ENCODE results near the gene MSI2.

MSI2 gene

DNA sequence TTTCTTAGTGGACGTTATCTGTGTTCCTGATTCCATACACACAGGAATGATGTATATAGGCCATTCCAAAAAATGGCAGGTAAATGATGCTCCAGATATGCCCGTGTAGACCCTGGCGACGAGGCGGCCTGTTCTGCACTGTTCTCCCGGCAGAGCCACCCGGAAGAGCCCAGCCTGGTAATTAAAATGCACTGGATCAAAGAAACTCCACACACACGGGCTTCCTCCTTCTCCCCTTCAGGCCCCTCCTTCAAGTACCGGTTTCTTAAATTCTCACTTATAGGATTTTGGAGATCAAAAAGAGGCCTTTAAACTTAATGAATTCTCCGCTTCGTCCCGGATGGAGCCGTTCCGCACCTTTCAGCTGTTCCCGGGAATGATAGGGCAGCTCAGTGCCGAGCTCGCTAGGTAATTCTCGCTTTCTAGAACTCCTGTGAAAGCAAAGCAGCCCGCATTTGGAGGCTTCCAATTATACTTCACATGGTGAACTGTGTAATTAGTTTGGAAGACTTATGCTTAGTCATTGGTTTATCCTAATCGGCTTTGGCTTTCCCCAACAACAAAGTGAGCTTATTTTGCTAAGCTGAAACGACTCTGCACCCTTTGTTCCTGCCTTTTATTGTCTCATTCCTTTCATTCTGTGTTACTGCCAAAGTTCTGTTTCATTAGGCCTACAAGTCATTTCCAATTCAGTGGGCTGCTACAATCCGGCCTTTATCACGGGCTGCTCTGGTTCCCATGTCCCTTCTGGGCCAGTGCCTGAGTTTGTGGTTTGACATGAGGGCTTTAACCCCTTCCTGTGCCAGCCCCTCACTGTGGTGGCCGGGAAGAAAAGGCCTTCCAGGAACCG is 150.0 kb downstream of the MSI2 start:
- no peak for FAIRE-seq
- no peak for DNase-seq (ENCODE audit: insufficient read length)
- TF ChIP-seq POLR2A (IDR thresholded peaks at IDR 0.05; ENCODE audit: low read depth, low read length) (no peak), POLR2AphosphoS5 (IDR thresholded peaks at IDR 0.05; ENCODE audit: low read depth, low read length) (no peak), TAF1 (IDR thresholded peaks at IDR 0.05; ENCODE audit: borderline replicate concordance, low read depth, low read length) (no peak)

DNA sequence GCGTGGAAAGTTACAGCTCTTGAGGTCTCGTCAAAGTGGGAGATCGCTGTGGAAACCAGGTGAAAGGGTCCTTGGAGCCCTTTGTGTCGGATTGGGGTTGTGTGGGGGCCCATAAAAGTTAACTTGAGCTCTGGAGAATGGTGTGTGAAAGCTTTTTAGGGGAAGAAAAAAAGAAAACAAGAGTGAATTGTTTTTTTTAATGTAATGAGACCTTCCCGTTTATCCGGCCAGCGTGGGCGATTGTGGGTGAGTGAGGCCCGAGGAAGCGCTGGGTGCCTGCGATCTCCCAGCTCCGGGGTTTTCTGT is 150.6 kb downstream of the MSI2 start:
- no peak for TF ChIP-seq POLR2AphosphoS5 (IDR thresholded peaks at IDR 0.05; ENCODE audit: low read depth, low read length)
- TF ChIP-seq POLR2A (IDR thresholded peaks at IDR 0.05; ENCODE audit: low read depth, low read length), result no peak
- no peak for TF ChIP-seq TAF1 (IDR thresholded peaks at IDR 0.05; ENCODE audit: borderline replicate concordance, low read depth, low read length)
- DNase-seq (ENCODE audit: insufficient read length), result no peak
- FAIRE-seq, result no peak

DNA sequence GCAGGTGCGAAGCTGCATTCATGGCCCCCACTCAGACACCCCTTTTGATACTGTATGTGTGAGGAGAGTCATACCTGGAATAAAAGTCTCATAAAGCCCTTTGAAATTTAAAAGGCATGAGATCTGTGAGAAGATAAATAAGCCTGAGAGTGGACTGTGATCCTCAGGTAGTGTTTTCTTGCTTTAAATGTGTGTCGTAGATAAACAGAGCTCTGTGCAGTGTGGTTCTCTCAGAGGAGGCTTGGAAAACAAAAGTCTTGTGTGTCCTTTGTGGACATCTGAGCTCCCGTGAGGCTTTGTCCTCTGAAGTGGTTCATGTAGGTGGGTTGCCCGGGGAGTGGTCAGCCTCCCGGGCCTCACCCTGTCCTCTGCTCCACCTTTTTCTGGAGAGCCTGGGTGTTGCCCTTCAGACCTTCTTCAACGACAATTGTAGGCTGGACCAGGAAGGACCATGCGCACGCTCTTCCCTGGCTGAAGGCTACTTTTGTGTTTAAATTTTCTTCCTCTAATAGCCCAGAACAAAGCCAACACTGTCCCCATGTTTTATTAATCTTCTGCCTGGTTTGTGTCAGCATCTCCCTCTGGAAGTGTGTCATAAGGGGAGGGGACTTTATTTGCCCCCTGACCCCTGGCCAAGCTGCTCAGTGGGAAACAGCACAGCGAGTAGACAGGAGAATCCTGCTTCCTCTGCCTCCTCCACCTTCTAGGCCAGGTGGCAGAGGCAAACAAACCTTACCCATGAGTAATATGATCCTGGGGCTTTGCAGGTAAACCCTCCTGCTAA is 151.2 kb downstream of the MSI2 start:
- DNase-seq (ENCODE audit: insufficient read length) (no peak), FAIRE-seq (no peak)
- TF ChIP-seq POLR2A (IDR thresholded peaks at IDR 0.05; ENCODE audit: low read depth, low read length) (no peak), POLR2AphosphoS5 (IDR thresholded peaks at IDR 0.05; ENCODE audit: low read depth, low read length) (no peak), TAF1 (IDR thresholded peaks at IDR 0.05; ENCODE audit: borderline replicate concordance, low read depth, low read length) (no peak)

DNA sequence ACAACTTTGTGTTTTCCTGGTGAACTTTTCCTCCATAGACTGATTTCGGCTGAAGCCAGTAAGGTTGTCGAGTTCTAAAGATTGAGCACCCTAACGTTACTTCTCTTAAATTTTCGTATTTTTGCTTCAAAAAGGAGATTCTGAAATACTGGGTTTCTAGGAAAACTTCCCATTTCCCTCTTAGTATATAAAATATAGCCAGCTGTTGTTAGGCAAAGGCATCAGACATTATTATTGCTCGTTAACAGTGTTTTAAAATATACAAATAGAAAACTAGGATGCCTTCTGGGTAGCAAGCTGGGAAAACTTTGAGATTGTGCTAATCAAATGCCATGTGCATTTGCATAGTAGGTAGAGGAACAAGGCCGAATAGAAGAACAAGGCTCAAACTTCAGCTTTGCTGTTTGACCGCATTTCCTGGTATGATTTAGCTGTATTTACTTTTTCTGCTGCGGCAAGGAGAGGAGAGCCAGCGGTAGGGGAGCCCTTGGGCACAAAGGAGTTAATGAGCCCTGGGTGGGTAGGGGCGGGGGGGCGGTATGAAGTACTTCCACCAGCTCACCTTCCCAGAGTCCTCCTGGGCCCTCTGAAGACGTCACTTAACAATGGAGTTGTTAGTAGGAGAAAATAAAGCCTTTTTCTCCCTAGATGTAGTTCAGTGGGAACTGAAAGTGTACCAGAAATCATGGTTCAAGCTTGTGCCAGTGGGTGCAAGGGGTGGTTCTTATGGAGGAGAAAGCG is 151.9 kb downstream of the MSI2 start:
- no peak for TF ChIP-seq TAF1 (IDR thresholded peaks at IDR 0.05; ENCODE audit: borderline replicate concordance, low read depth, low read length)
- TF ChIP-seq POLR2AphosphoS5 (IDR thresholded peaks at IDR 0.05; ENCODE audit: low read depth, low read length), result no peak
- no peak for TF ChIP-seq POLR2A (IDR thresholded peaks at IDR 0.05; ENCODE audit: low read depth, low read length)
- DNase-seq (ENCODE audit: insufficient read length) (peak; percentile 27), FAIRE-seq (no peak)

DNA sequence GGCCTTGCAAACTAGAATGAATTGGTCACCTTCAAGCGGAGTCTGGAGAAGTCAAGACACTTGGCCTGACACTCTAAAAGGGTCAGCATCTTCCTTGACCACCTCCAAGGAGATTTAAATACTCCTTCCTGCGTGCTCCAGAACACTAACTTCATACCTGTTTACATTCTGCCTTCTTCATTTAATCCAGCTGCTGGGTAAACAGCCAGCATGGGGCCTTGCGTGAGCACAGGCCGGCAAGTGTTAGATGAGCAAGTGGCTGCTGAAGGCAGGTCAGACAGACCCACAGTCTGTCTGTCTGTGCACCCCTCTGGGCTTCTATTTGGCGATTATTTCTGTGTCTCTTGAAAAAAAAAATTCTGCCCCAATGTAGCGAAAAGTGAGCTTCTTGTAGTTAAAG is 153.8 kb downstream of the MSI2 start:
- TF ChIP-seq TAF1 (IDR thresholded peaks at IDR 0.05; ENCODE audit: borderline replicate concordance, low read depth, low read length) (no peak), POLR2A (IDR thresholded peaks at IDR 0.05; ENCODE audit: low read depth, low read length) (no peak), POLR2AphosphoS5 (IDR thresholded peaks at IDR 0.05; ENCODE audit: low read depth, low read length) (no peak)
- DNase-seq (ENCODE audit: insufficient read length), result no peak
- FAIRE-seq, result no peak

DNA sequence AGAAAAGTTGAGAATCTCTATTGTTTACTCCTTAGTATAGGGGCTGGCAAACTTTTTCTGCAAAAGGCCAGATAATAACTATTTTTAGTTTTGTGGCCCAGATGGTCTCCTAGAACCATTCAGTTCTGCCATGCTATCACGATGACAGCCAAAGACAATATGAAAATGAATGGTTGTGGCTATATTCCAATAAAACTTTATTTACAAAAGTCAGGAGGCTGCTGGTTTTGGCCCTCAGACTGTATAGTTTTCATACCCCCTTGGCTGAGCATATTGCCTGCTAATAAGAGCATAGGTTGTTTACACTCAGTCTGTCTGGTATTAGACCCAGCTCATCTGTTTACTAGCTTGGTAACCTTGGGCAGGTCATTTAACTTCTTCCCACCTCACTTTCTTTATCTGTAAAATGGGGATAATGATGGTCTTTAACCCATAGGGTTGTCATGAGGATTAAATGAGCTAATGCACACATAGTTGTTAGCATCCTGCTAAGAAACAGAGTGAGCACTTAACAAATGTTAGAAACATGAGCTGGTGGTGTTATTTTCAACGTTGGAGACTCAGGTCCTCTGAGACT is 156.3 kb downstream of the MSI2 start:
- DNase-seq (ENCODE audit: insufficient read length) (no peak), FAIRE-seq (no peak)
- TF ChIP-seq POLR2AphosphoS5 (IDR thresholded peaks at IDR 0.05; ENCODE audit: low read depth, low read length), result no peak
- no peak for TF ChIP-seq POLR2A (IDR thresholded peaks at IDR 0.05; ENCODE audit: low read depth, low read length)
- no peak for TF ChIP-seq TAF1 (IDR thresholded peaks at IDR 0.05; ENCODE audit: borderline replicate concordance, low read depth, low read length)

GRCh38 chr17:57413848-57414651 is 157.7 kb downstream of the MSI2 start:
- TF ChIP-seq POLR2A (IDR thresholded peaks at IDR 0.05; ENCODE audit: low read depth, low read length) (no peak), POLR2AphosphoS5 (IDR thresholded peaks at IDR 0.05; ENCODE audit: low read depth, low read length) (no peak), TAF1 (IDR thresholded peaks at IDR 0.05; ENCODE audit: borderline replicate concordance, low read depth, low read length) (no peak)
- DNase-seq (ENCODE audit: insufficient read length) (no peak), FAIRE-seq (no peak)

DNA sequence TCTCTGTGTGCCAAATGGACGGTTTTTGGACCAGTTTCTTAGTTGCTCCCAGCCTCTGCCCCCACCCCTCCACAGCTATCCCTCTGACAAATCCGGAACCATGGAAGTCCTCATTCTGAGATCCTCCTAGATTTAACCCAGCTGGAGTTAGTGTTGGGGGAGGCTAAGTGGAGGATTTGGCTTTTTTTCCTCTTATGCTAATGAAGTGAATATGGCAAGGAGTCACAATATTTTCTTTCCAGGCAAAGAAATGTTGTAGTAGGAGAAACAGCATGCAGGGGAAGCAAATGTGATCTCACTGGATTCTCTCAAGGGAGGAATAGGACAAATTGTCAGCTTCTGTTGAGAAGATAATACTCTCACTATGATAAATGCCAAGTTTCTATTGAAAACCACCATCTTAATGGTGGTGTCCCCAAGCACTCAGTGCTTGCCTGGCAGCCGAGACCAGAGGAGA is 159.5 kb downstream of the MSI2 start:
- DNase-seq (ENCODE audit: insufficient read length) (no peak), FAIRE-seq (no peak)
- TF ChIP-seq TAF1 (IDR thresholded peaks at IDR 0.05; ENCODE audit: borderline replicate concordance, low read depth, low read length), result no peak
- TF ChIP-seq POLR2A (IDR thresholded peaks at IDR 0.05; ENCODE audit: low read depth, low read length), result no peak
- TF ChIP-seq POLR2AphosphoS5 (IDR thresholded peaks at IDR 0.05; ENCODE audit: low read depth, low read length), result no peak

GRCh38 chr17:57416369-57416768 is 160.0 kb downstream of the MSI2 start:
- DNase-seq (ENCODE audit: insufficient read length), result no peak
- FAIRE-seq, result no peak
- no peak for TF ChIP-seq POLR2A (IDR thresholded peaks at IDR 0.05; ENCODE audit: low read depth, low read length)
- TF ChIP-seq POLR2AphosphoS5 (IDR thresholded peaks at IDR 0.05; ENCODE audit: low read depth, low read length), result no peak
- TF ChIP-seq TAF1 (IDR thresholded peaks at IDR 0.05; ENCODE audit: borderline replicate concordance, low read depth, low read length), result no peak

- FAIRE-seq (no peak), DNase-seq (ENCODE audit: insufficient read length) (no peak)
- TF ChIP-seq POLR2A (IDR thresholded peaks at IDR 0.05; ENCODE audit: low read depth, low read length) (no peak), TAF1 (IDR thresholded peaks at IDR 0.05; ENCODE audit: borderline replicate concordance, low read depth, low read length) (no peak), POLR2AphosphoS5 (IDR thresholded peaks at IDR 0.05; ENCODE audit: low read depth, low read length) (no peak)
Measured at GRCh38 chr17:57417956-57418355, 161.6 kb downstream of the MSI2 start.
